Right ventricle myocardium inferior (tissue), 1 donor: ENCODE results near the gene PAPPA2. TPM values are rescaled to one million over a fixed set of nuclear protein-coding genes. Genes with fewer than 3 reads are reported as not detected.
"Not testable (repeated sequence)": the region's sequence is repeated elsewhere in the genome, so short reads cannot be mapped to it uniquely, and the experiment has no call there.

Experiments used
- ATAC-seq: fragments of 200-7000 bp; cut with Tn5 transposase; one replicate; pipeline ENCODE4 v1.9.1; 2020; ENCODE audit warnings: mild to moderate bottlenecking, moderate library complexity
- DNase-seq: peaks from one replicate; pipeline ENCODE4 v3.0.0; 2021; ENCODE audit errors: missing footprints
- intact Hi-C: fragments of 100-400 bp; cut with DNase I; formaldehyde crosslinking; loops from one replicate; pipeline ENCODE4 v1.11.0; 2022
- total RNA-seq: library from RNA; stranded (reverse); fragmentation: NEBNext Ultra II Directional; extraction: Animal tissue kit (Norgen Biotek cat#: 25700); gene quantifications from one replicate; pipeline ENCODE4 v1.2.1, GENCODE V29; 2021
- donor health status: DM: no; HTN: yes; CAD: no; lungs with severe emphysema.

The PAPPA2 gene
- total RNA-seq, 1 donor from 2014 or later, result 0.35 TPM

DNA sequence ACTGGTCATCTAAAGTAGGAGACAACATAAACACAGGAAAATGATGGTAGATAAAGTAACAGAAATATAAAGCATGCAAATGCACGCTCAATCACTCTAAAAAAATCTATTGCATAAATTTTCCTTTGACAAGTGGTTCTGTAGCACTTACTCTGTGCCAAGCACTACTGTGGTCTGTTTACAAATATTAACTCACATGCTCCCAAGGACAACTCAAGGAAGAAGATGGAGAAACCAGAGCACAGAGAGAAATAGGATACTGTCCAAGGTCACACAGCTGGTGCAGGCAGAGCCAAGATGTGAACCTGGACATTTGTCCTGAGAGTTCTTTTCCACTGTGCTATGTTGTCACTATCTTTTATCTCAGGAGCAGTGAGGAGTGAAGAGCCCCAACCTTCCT is 105.2 kb downstream of the PAPPA2 start:
- DNase-seq (no peak), ATAC-seq (no peak)
- intact Hi-C loops, result no loop called here

DNA sequence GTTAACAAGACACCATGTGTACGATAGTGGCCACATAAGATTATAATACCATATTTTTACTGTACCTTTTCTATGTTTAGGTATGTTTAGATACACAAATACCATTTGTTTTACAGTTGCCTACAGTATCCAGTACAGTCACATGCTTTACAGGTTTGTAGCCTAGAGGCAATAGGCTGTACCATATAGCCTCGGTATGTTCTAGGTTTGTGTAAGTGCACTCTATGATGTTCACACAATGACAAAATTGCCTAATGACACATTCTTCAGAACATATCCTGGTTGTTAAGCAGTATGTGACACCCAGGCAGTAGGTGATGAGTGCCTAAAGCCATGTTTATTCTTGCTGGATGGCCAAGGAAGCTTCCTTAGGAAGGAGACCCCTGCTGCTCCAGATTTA is 111.8 kb downstream of the PAPPA2 start:
- DNase-seq (no peak), ATAC-seq (no peak)
- intact Hi-C loops, result no loop called here

DNA sequence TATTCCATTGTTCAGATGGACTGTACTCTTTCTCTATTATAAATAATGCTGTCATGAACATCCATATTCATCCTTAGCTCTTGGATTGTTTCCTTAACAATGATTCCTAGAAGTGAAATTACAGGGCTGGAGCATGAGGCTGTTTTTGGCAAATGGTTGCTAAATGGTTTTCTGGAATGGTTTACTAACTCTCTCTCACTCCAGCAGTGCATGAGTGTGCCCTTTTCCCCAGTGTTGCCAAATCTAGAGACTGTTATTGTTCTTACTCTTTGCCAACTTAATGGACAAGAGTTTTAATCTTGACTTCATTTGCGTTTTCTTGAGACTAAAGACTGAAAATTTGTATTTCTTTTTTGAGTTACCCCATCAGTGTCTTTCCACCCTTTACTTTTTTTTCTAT is 113.0 kb downstream of the PAPPA2 start:
- ATAC-seq (no peak), DNase-seq (no peak)
- intact Hi-C loops, result no loop called here

- no peak for DNase-seq
- intact Hi-C loops, result no loop called here
Measured at GRCh38 chr1:176576670-176577069, 113.7 kb downstream of the PAPPA2 start.

DNA sequence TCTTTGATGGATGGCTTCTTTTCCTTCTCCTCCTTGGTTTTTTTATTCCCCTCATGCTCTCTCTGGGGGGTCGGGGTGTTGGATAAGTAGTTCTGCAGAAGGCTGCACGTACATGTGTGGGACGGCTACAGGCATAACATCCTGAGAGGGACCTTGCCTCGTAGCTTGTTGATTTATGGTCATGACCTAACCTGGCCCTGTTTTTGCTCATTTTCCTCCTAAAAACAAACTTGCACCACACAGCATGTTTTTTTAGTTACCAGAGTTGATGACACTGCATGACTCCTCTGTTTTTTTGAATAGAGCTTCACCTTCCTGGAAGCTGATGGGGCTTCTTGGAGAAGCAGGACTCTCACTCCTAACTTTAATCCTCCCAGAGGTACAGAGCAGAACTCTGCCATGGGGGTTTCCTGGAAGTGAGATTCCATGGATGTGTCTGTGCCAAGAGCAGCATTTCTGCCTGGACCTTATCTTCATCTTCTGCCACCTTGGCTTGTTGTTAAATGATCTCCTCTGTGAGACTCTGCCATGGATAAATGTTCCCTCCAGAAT is 114.7 kb downstream of the PAPPA2 start:
- intact Hi-C loops, result no loop called here
- ATAC-seq (no peak), DNase-seq (no peak)

More at GRCh38 chr1:176576670-176577069, 113.7 kb downstream of the PAPPA2 start:
- no peak for ATAC-seq

DNA sequence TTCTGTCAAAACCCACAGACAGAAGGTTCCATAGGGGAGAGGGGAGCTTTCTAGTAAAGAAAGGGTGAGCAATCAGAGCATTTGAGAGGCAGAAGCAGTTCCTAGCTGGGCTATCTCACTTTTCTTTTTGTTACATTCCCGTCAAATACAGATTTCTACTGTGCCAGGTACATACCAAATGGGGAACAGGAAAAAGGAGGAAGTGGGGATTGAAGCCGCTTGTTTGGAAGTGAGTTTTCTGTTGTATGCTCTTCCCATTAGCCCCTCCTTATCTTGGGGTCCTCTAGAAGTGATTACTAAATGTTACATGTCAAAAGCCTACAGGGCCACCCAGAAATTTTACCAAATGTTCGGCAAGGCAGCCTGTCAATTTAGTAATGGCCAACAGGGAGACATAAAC is 116.1 kb downstream of the PAPPA2 start:
- no peak for DNase-seq
- intact Hi-C loops, result no loop called here
- no peak for ATAC-seq

GRCh38 chr1:176595217-176595616 is 132.2 kb downstream of the PAPPA2 start:
- DNase-seq (no peak), ATAC-seq (no peak)
- intact Hi-C loops, result no loop called here

GRCh38 chr1:176601348-176601747 is 138.4 kb downstream of the PAPPA2 start:
- no peak for ATAC-seq
- intact Hi-C loops, result no loop called here

DNA sequence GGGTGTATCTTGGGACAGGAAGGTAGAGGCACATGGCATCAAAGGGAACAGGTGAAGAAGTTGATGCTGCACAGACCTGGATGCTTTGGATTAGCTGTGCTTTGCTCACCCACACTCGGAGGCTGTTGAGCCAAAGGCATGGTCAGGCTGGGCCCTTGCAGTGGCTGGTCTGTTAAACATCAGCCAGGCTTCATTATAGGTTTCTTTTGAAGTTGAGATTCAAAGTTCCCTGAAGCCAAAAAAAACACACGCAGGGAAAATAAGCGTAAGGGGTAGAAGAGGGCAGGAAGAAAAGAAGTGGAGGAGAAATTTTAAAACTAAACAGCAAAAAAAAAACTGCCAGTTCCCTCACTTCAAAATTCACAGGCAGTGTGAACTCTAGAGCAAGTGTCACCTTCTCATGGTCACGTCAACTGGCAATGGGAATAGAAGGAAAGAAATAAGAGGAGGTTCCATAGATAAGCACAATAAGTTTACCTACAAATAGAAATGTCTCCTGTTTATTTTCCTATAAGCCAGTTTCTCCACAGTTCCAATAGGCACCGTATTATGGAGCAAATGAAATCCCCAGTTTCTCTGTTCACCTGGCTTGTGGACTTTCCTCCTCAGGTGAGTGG is 139.5 kb downstream of the PAPPA2 start:
- intact Hi-C loops, result no loop called here
- ATAC-seq, result no peak
- DNase-seq, result peak; percentile 37

More at GRCh38 chr1:176601348-176601747, 138.4 kb downstream of the PAPPA2 start:
- DNase-seq, result no peak

- DNase-seq, result no peak
- intact Hi-C loops, result no loop called here
- ATAC-seq, result no peak
Measured at GRCh38 chr1:176603696-176604095, 140.7 kb downstream of the PAPPA2 start.

DNA sequence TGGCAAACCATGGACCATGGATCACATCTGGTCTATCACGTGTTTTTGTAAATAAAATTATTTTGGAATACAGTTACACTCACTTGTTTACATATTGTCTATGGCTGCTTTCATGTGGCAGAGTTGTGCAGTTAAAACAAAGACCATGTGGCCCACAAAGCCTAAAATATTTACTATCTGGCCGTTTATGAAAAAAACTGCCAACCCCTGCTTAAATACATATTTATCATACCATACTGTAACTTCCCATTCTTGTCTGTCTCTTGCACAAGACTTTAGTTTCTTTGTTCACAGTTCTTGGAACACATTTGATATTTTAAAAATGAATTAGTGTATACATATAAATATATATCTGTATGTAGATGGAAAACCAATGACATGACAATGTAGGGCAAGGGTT is 141.5 kb downstream of the PAPPA2 start:
- no peak for ATAC-seq
- intact Hi-C loops, result no loop called here
- DNase-seq, result no peak

DNA sequence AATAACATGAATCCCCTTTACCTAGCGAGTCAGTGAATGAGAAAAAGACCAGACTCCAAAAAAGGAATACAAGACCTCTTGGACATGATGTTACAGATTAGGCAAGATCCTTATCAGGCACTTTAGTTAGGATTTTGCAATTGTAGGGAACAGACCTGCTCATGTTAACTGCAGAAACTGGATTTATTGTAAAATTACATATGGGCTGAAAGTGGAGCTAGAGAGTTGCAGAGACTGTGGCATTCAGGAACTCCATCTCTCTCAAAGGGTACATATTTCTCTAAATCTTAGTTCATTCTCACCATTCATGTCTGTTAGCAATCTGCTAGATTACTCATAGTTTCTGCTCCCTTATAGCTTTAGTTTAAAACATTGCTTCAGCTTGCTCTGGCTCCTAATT is 142.2 kb downstream of the PAPPA2 start:
- intact Hi-C loops, result no loop called here
- no peak for DNase-seq
- no peak for ATAC-seq

DNA sequence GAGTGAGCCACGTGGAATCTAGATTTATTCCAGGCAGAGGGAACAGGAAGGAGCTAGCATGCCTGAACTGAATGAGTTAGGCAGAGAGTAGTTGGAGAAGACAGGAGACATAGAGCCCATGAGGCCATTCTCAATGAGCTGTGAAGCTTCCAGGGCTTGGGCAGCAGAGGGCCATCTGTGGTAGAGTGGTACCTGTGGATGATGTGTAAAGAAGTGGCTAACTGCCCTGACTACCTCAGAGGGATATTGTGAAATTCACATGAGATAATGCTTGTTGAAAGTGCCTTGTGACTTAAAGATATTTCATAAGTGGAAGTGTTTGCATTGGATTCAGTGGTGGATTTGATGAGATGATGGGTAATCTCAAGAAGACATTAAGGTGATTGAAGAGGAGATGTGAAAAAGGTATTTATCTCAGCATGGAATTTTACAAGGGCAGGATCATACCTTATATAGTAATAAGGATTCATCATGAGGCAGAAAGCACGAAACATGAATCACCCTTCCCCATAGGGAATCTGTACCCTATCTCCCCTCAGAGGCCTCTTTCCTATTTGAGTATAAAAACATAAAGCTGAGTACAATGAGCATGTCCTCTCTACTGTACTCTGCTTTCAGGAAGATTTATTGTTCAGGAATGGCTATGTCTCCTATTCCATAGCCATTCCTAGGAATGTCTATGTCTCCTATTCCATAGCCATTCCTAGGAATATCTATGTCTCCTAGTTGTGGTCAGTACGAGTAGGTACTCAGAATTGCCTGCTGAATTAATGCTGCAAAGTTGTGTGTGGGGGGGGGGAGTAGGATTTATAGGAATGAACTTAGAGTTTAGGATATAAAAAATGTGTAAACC is 146.8 kb downstream of the PAPPA2 start:
- ATAC-seq, result no peak
- no peak for DNase-seq
- intact Hi-C loops, result no loop called here

GRCh38 chr1:176612791-176613190 is 149.8 kb downstream of the PAPPA2 start:
- no peak for ATAC-seq
- no peak for DNase-seq

DNA sequence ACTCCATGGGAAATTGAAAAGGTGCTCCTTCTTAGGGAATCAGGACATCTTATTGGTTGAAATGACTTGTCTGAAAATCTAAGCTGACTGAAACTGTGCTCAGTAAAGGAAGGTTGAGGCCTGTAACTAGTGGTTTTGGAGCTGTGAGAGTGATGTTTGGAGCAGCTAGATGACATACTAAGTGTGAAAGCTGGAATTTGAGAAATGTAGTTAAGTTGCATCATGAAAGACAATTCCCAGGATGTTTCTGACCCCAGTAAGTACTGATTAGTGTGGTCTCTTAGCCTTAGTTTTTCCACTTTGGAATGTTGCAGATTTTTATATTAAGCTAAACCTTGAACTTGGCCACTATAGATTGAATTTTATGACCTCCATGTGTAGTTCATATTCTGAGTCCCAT is 154.9 kb downstream of the PAPPA2 start:
- ATAC-seq, result no peak
- DNase-seq, result no peak
- intact Hi-C loops, result no loop called here

More at GRCh38 chr1:176612791-176613190, 149.8 kb downstream of the PAPPA2 start:
- intact Hi-C loops, result no loop called here

GRCh38 chr1:176619261-176619660 is 156.3 kb downstream of the PAPPA2 start:
- no peak for DNase-seq
- no peak for ATAC-seq
- intact Hi-C loops, result no loop called here

DNA sequence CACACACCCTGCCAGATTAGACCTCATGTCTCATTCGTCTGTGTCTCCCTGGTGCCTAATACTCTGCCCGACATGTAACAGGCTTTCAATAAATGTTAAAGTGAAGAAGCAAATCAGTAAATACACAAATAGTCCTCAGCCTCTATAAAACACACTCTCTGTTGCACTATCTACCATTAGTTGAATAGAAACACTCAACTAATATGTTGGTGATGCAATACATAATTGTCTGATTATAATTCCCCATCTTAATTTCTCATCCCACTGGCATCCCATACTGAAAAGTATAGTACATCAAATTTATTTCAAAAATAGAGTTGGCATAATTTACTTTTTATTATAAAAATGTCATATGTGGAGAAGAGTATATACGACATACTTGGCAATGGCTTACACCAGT is 162.4 kb downstream of the PAPPA2 start:
- ATAC-seq (no peak), DNase-seq (no peak)
- intact Hi-C loops, result no loop called here

- no peak for ATAC-seq
- intact Hi-C loops, result no loop called here
- no peak for DNase-seq
Measured at GRCh38 chr1:176626572-176627061, 163.6 kb downstream of the PAPPA2 start.

- intact Hi-C loops, result no loop called here
- ATAC-seq (no peak), DNase-seq (no peak)
Measured at GRCh38 chr1:176628775-176629174, 165.8 kb downstream of the PAPPA2 start.

DNA sequence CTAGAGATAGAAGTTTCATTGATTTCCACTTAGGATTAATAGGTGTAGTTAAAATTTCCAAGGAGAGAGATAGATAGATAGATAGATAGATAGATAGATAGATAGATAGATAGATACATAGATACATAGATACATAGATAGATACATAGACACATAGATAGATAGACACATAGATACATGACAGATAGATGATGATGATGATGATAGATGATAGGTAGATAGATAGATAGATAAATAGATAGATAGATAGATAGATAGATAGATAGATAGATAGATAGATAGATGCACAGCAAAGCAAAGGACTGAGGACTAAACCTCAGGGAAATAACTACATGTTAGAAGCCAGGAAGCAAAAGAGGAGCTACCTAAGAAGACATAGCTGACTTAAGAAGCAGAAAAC is 171.8 kb downstream of the PAPPA2 start:
- DNase-seq, intact Hi-C loops, ATAC-seq: not testable (repeated sequence)
